Heart right ventricle (tissue), 16 donors: ENCODE results near the gene UXS1. TPM values are rescaled to one million over a fixed set of nuclear protein-coding genes. Genes with fewer than 3 reads are reported as not detected.
"Not testable (repeated sequence)": the region's sequence is repeated elsewhere in the genome, so short reads cannot be mapped to it uniquely, and the experiment has no call there.

ENCODE experiments used
- ATAC-seq, 8 donors: fragments of 200-7000 bp; cut with Tn5 transposase; one replicate each; pipeline ENCODE4 v1.9.1; 2020; ENCODE audit warnings: mild to moderate bottlenecking in 8 of 8, moderate library complexity in 8 of 8, moderate number of reproducible peaks in 1 of 8
- DNase-seq, 2 donors: peaks; one replicate each; pipeline ENCODE4 v3.0.0-alpha.2; 2020
- H3K27ac ChIP-seq, 10 donors: fragments of 200-600 bp; sonication (generic) in 2 of 10; one replicate each; pipeline versions ENCODE4 v1.5.0 to v1.8.0; 2020 to 2022; ENCODE audit warnings: mild to moderate bottlenecking in 3 of 10
- H3K27me3 ChIP-seq, 7 donors: fragments of 200-600 bp; one replicate each; pipeline ENCODE4 v1.8.0; 2021 to 2022; ENCODE audit warnings: mild to moderate bottlenecking in 2 of 7
- H3K36me3 ChIP-seq, 9 donors: fragments of 200-600 bp; sonication (generic) in 1 of 9; one replicate each; pipeline versions ENCODE4 v1.5.0 to v1.8.0; 2020 to 2022; ENCODE audit warnings: mild to moderate bottlenecking in 2 of 9
- H3K4me1 ChIP-seq, 9 donors: fragments of 200-600 bp; sonication (generic) in 1 of 9; one replicate each; pipeline versions ENCODE4 v1.5.0 to v1.8.0; 2020 to 2022; ENCODE audit warnings: mild to moderate bottlenecking in 4 of 9
- H3K4me3 ChIP-seq, 10 donors: fragments of 200-600 bp; sonication (generic) in 2 of 10; one replicate each; pipeline versions ENCODE4 v1.5.0 to v1.8.0; 2020 to 2022; ENCODE audit warnings: mild to moderate bottlenecking in 7 of 10, moderate library complexity in 2 of 10
- H3K9me3 ChIP-seq, 11 donors: fragments of 200-600 bp in 10 of 11; sonication (generic) in 2 of 11; one replicate each; pipeline versions ENCODE4 v1.5.0 to v1.8.0; 2013 to 2022; ENCODE audit warnings: mild to moderate bottlenecking in 2 of 11, control low read depth in 1 of 11, moderate library complexity in 1 of 11
- WGBS, 2 donors: extraction: QIAGEN DNeasy Blood & Tissue Kit; methylation state at CpG; one replicate each; pipeline ENCODE4 v1.1.7; 2013; ENCODE audit warnings: inconsistent platforms in 1 of 2; 5-methylcytosine and 5-hydroxymethylcytosine counted together
- intact Hi-C, 10 donors: fragments of 100-400 bp; cut with DNase I; formaldehyde crosslinking; loops; one replicate each; pipeline versions ENCODE4 v1.11.1 to v1.14.2; 2022
- long read RNA-seq, 3 donors: library from polyadenylated mRNA; unstranded; transcript quantifications; one replicate each; pipeline ENCODE4 v2.0.0, GENCODE V29; 2020 to 2021
- polyA plus RNA-seq, 2 donors: library from polyadenylated mRNA; stranded (reverse); fragments of 200-250 nt; gene quantifications; one replicate each; pipeline ENCODE4 v1.2.3, GENCODE V29; 2013
- total RNA-seq, 10 donors: library from RNA; stranded (reverse); fragmentation: NEBNext Ultra II Directional in 3 of 10; extraction: Animal tissue kit (Norgen Biotek cat#: 25700) in 3 of 10; gene quantifications; one replicate each; pipeline versions ENCODE4 v1.2.1 to v1.2.4, GENCODE V29; 2021 to 2023
- TF ChIP-seq, protein P1 (sequence below), 9 donors: fragments of 200-600 bp; sonication (generic) in 2 of 9; IDR thresholded peaks; one replicate each; pipeline versions ENCODE4 v1.5.0 to v1.8.0; 2021 to 2022; ENCODE audit warnings: antibody characterized with exemption in 9 of 9, mild to moderate bottlenecking in 5 of 9, moderate library complexity in 1 of 9
- donor health status: Arrhythmogenic right ventricular cardiomyopathy.
- donor health status: ischemic (EF 13 %, LVEDD 7.1; RV severe dilation, severe dysfunction).
- donor health status: healthy with polysubstance abuse.
- donor health status: DM: no; HTN: yes; CAD: no.
- donor health status: DM: no; HTN: no; CAD: no.
- donor health status: ischemic (EF 25% LVEDD 6.9; RV normal size, moderate dysfunction).
- donor health status: ischemic (EF 25% LVEDD 5.7; RV mildly dilated, moderate dysfunction).
- donor health status: healthy.
- donor health status: DM: yes; HTN: yes; CAD: no.
- donor health status: Ischemic cardiomyopathy.
- donor health status: ischemic (EF 35%, LVEDD 5.7; RV mildly dilated, moderate dysfunction).
- donor health status: nonischemic (EF 11% LVEDD 7.7; RV severe dilation, severe dysfunction).
- donor health status: DM: yes; HTN: yes; CAD: no.
- donor health status: PGD.
- donor health status: ischemic (EF 29% LVEDD 5.4; RV normal size, mild dysfunction).
- donor health status: nonischemic (EF 23%, LVEDD 6.1; RV moderate dilation, normal function).

Gene UXS1
- total RNA-seq (10 to 100 TPM; 22.0 to 35.0 (median 25.9) TPM), polyA plus RNA-seq (10 to 100 TPM in 1 of 2 donors, 1 to 10 TPM in 1; 7.1 to 19.9 TPM)
- long read RNA-seq, donor 1, transcript UXS1-201 (15 exons, 2,099 nt): minor isoform, 6 of 35 reads
- long read RNA-seq, donor 1, transcript UXS1-203 (15 exons, 1,839 nt): major isoform, 19 of 35 reads
- long read RNA-seq, donor 1, partial matches to known transcripts: 0 of 35 reads
- long read RNA-seq, donor 1, other reads (novel, unspliced or antisense): 9 of 35 reads
- long read RNA-seq, donor 2, transcript UXS1-201 (15 exons, 2,099 nt): minor isoform, 7 of 44 reads
- long read RNA-seq, donor 2, transcript UXS1-203 (15 exons, 1,839 nt): major isoform, 20 of 44 reads
- long read RNA-seq, donor 2, partial matches to known transcripts: 1 of 44 reads
- long read RNA-seq, donor 2, other reads (novel, unspliced or antisense): 15 of 44 reads
- long read RNA-seq, donor 3, transcript UXS1-201 (15 exons, 2,099 nt): minor isoform, 23 of 102 reads
- long read RNA-seq, donor 3, transcript UXS1-203 (15 exons, 1,839 nt): major isoform, 49 of 102 reads
- long read RNA-seq, donor 3, partial matches to known transcripts: 10 of 102 reads
- long read RNA-seq, donor 3, other reads (novel, unspliced or antisense): 20 of 102 reads

- intact Hi-C loops: loop anchor here in 4 of 10 donors (5.0 to 10.0 kb wide), 3 partner anchors 72 to 87 kb away; no protein-coding TSS in a partner anchor
Observed at GRCh38 chr2:106193977-106194778, at the start of gene UXS1. TSS of gene UXS1 (minus strand) at chr2:106194301. CDS start at chr2:106194241, 60 bp downstream.

DNA sequence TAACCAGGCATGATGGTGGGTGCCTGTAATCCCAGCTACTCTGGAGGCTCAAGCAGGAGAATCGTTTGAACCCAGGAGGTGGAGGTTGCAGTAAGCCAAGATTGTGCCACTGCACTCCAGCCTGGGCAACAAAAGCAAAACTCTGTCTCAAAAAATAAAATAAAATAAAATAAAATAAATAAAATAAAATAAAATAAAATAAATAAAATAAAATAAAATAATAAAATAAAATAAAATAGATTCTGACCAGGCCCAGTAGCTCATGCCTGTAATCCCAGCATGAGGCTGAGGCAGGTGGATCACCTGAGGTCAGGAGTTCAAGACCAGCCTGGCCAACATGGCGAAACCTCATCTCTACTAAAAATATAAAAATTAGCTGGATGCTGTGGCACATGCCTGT is 45.4 kb upstream of the UXS1 start:
- not testable (repeated sequence) for ATAC-seq, H3K4me1 ChIP-seq, H3K36me3 ChIP-seq, DNase-seq, H3K27me3 ChIP-seq, H3K27ac ChIP-seq, H3K4me3 ChIP-seq
- 94 to 96% methylated on average over 2 of the region's 2 CpGs for WGBS, 2 donors
- intact Hi-C loops: loop anchor here in 1 of 10 donors (5.0 kb wide), 1 partner anchor 122 kb away; no protein-coding TSS in a partner anchor
- H3K9me3 ChIP-seq: peaks cover 0 to 52% (median 5%) of the 10 kb centered on the region in 11 donors

More at GRCh38 chr2:106193977-106194778, at the start of gene UXS1:
- no peaks in the 10 kb centered on the region for H3K36me3 ChIP-seq
- H3K27ac ChIP-seq: peak within 1 kb of the TSS; percentile 49 to 94 (median 88)
- no peaks in the 10 kb centered on the region for H3K9me3 ChIP-seq
- 0 to 1% methylated on average over 60 to 93 of the region's 93 CpGs for WGBS, 2 donors
- H3K27me3 ChIP-seq: no peaks in the 10 kb centered on the region
- TF ChIP-seq, protein P1, sequence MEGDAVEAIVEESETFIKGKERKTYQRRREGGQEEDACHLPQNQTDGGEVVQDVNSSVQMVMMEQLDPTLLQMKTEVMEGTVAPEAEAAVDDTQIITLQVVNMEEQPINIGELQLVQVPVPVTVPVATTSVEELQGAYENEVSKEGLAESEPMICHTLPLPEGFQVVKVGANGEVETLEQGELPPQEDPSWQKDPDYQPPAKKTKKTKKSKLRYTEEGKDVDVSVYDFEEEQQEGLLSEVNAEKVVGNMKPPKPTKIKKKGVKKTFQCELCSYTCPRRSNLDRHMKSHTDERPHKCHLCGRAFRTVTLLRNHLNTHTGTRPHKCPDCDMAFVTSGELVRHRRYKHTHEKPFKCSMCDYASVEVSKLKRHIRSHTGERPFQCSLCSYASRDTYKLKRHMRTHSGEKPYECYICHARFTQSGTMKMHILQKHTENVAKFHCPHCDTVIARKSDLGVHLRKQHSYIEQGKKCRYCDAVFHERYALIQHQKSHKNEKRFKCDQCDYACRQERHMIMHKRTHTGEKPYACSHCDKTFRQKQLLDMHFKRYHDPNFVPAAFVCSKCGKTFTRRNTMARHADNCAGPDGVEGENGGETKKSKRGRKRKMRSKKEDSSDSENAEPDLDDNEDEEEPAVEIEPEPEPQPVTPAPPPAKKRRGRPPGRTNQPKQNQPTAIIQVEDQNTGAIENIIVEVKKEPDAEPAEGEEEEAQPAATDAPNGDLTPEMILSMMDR (IDR thresholded peaks at IDR 0.05): no peak
- H3K4me3 ChIP-seq: peak within 1 kb of the TSS; percentile 73 to 98 (median 95)
- ATAC-seq (peak; percentile 92 to 99 (median 97)), DNase-seq (peak; percentile 97 to 99)
- H3K4me1 ChIP-seq: peaks cover 2 to 45% (median 17%) of the 10 kb centered on the region in 9 donors

- not testable (repeated sequence) for ATAC-seq, H3K4me3 ChIP-seq, H3K4me1 ChIP-seq, H3K27ac ChIP-seq, DNase-seq, H3K36me3 ChIP-seq, H3K27me3 ChIP-seq
- intact Hi-C loops: loop anchor here in 1 of 10 donors (5.0 kb wide), 1 partner anchor 118 kb away; no protein-coding TSS in a partner anchor
- H3K9me3 ChIP-seq: peaks cover 0 to 43% (median 5%) of the 10 kb centered on the region in 11 donors
- WGBS, 2 donors: 84 to 86% methylated on average over 4 of the region's 4 CpGs
Observed at GRCh38 chr2:106235392-106235791, 41.3 kb upstream of the UXS1 start.

GRCh38 chr2:106233350-106233706 is 39.2 kb upstream of the UXS1 start:
- peaks cover 0 to 35% (median 5%) of the 10 kb centered on the region in 11 donors for H3K9me3 ChIP-seq
- no peak overlapping the region for H3K4me3 ChIP-seq
- H3K36me3 ChIP-seq: no peaks in the 10 kb centered on the region
- peaks cover 0 to 2% (median 0%) of the 10 kb centered on the region in 9 donors for H3K4me1 ChIP-seq
- TF ChIP-seq, protein P1 (IDR thresholded peaks at IDR 0.05): no peak
- intact Hi-C loops: no loop called here
- WGBS, 2 donors: 90 to 91% methylated on average over 2 of the region's 2 CpGs
- DNase-seq (no peak), ATAC-seq (no peak)
- H3K27ac ChIP-seq: no peak overlapping the region
- no peaks in the 10 kb centered on the region for H3K27me3 ChIP-seq
